Activated T-cell treated with anti-CD3 and anti-CD28 coated beads, Interleukin-2, amount 50 U/mL, for 48 hours (primary cell): ENCODE data around the gene PCDHGA10.
"Not testable (repeated sequence)": the region's sequence is repeated elsewhere in the genome, so short reads cannot be mapped to it uniquely, and the experiment has no call there.

Experiments
- DNase-seq, 2 experiments: peaks; one replicate each; pipeline ENCODE4 v3.0.0-alpha.2; 2020

PCDHGA10 gene

DNA sequence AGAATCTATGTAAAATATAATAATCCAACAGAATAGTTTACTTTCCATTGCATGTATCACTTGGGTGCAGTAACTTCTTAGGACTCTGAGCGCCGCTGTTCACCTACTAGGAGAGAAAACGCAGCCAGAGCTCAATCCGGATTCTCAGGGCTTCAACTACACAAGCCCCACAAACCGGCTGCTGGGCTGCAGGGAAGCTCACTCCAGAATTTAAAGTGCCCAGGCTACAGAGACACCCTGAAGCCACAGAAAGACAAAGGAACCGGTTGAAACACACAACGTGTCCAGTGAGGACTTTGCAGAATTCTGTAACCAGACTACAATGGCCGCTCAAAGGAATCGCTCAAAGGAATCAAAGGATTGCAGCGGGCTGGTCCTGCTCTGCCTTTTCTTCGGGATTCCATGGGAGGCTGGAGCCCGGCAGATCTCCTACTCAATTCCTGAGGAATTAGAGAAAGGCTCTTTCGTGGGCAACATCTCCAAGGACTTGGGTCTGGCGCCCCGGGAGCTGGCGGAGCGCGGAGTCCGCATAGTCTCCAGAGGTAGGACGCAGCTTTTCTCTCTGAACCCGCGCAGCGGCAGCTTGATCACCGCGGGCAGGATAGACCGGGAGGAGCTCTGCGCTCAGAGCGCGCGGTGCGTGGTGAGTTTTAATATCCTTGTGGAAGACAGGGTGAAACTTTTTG is at the start of gene PCDHGA10:
PCDHGA10 (plus strand) TSS at position 134 of the 686 bp plus-strand sequence; CDS start at position 323, 189 bp downstream.
- peak in 1 of 2 experiments; percentile 66 for DNase-seq

DNA sequence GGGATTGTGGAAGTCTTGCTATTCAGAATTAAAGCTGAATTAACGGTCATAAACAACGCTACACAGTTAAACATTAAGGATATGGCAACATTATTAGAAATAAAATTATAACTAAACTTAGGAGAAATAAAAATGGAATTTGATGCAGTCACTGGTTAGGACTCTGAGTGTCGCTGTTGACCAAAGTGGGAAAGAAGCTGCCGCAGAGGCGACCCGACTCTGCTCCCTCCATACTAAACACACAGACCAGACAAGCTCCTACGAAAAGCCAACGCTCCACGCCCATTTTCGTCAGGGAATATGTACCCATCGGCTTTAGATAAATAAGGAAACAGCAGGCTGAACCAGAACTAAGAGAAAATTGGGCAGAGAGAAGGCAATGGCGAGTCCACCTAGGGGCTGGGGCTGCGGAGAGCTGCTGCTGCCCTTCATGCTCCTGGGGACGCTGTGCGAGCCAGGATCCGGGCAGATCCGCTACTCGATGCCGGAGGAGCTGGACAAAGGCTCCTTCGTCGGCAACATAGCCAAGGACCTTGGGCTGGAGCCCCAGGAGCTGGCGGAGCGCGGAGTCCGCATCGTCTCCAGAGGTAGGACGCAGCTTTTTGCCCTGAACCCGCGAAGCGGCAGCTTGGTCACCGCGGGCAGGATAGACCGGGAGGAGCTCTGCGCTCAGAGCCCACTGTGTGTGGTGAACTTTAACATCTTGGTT is 48.7 kb upstream of the PCDHGA10 start, which contains the start of gene PCDHGA5:
PCDHGA5 (plus strand) TSS at position 211 of the 709 bp plus-strand sequence; CDS start at position 380, 169 bp downstream.
- DNase-seq: no peak

DNA sequence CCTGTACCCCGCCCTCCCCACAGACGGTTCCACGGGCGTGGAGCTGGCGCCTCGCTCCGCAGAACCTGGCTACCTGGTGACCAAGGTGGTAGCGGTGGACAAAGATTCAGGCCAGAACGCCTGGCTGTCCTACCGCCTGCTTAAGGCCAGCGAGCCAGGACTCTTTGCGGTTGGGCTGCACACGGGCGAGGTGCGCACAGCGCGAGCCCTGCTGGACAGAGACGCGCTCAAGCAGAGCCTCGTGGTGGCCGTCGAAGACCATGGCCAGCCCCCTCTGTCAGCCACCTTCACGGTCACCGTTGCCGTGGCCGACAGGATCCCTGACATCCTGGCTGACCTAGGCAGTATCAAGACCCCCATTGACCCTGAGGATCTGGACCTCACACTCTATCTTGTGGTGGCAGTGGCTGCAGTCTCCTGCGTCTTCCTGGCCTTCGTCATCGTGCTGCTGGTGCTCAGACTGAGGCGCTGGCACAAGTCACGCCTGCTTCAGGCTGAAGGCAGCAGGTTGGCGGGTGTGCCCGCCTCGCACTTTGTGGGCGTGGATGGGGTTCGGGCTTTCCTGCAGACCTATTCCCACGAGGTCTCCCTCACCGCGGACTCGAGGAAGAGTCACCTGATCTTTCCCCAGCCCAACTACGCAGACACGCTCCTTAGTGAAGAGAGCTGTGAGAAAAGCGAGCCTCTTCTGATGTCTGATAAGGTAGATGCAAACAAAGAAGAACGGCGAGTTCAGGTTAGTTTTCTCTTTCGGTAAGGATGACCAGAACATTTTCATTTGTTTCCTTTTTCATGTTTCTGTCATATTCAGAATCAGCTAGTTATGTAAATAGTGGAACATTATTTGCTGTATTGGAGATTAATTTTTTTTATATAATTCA is 46.5 kb upstream of the PCDHGA10 start:
- DNase-seq: no peak

DNA sequence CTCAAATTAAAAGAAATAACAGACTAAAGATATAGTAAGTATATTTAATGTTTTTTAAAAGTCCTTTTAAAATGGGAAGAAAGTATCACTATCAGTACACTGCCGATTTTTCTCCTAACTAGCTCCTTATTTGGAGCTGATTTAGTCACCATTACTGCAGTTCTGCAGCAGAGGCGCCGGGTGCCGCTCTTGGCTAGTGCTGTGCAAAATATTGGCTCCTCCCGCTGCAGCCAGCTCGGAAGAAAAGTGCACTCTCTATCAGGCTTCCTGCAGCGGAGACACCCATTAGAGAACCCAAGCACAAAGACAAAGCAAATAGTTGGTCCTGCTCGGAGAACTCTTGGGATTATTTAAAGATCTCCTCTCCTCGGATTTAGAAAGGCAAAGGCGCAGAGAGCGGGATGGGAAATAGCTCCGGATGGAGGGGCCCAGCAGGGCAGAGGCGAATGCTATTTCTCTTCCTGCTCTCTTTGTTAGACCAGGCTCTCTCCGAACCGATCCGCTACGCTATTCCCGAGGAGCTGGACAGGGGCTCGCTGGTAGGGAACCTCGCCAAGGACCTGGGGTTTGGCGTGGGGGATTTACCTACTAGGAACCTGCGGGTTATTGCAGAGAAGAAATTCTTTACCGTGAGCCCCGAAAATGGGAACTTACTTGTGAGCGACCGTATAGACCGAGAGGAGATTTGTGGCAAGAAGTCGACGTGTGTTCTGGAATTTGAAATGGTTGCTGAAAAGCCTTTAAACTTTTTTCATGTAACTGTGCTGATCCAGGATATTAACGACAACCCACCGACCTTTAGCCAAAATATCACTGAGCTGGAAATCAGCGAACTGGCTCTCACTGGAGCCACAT is 42.6 kb upstream of the PCDHGA10 start, which contains the start of gene PCDHGB3:
PCDHGB3 (plus strand) TSS at position 249 of the 855 bp plus-strand sequence; CDS start at position 402, 153 bp downstream.
- no peak for DNase-seq

DNA sequence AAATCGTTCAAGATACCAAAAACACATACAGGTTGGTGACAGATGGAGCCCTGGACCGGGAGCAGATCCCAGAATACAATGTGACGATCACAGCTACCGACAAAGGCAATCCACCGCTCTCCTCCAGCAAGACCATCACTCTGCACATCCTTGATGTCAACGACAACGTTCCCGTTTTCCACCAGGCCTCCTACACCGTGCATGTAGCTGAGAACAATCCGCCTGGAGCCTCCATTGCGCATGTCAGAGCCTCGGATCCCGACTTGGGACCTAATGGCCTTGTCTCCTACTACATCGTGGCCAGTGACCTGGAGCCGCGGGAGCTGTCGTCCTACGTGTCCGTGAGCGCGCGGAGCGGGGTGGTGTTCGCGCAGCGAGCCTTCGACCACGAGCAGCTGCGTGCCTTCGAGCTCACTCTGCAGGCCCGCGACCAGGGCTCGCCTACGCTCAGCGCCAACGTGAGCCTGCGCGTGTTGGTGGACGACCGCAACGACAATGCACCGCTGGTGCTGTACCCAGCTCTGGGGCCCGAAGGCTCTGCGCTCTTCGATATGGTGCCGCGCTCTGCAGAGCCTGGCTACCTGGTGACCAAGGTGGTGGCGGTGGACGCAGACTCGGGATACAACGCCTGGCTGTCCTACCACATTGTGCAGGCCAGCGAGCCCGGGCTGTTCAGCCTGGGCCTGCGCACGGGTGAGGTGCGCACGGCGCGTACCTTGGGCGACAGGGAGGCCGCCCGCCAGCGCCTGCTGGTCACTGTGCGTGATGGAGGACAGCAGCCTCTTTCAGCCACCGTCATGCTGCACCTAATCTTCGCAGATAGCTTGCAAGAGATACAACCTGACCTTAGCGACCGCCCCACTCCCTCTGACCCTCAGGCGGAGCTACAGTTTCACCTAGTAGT is 41.0 kb upstream of the PCDHGA10 start:
- DNase-seq: no peak

DNA sequence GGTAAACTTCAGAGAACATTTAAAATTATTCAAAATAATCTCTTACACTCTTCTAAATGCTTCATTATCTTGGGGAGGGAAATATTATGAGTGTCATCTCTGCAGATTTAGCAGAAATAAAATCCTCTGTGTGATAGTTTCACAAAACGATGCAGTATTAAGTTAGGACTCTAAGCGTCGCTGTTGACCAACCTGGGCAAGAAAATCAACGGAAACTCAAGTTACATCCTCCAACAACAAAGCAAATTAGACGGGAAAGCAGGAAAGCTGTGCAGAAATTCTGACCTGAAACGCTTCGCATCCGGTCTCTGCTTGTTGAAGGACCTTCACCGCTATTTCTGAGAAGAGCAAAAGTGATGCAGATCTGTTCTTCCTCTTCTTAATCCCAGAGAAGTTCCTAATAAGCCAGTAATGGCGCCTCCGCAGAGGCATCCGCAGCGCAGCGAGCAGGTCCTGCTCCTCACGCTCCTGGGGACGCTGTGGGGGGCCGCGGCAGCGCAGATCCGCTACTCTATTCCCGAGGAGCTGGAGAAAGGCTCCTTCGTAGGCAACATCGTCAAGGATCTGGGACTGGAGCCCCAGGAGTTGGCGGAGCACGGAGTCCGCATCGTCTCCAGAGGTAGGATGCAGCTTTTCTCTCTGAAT is 39.0 kb upstream of the PCDHGA10 start, which contains the start of gene PCDHGA6:
PCDHGA6 (plus strand) TSS at position 219 of the 645 bp plus-strand sequence; CDS start at position 412, 193 bp downstream.
- no peak for DNase-seq

DNA sequence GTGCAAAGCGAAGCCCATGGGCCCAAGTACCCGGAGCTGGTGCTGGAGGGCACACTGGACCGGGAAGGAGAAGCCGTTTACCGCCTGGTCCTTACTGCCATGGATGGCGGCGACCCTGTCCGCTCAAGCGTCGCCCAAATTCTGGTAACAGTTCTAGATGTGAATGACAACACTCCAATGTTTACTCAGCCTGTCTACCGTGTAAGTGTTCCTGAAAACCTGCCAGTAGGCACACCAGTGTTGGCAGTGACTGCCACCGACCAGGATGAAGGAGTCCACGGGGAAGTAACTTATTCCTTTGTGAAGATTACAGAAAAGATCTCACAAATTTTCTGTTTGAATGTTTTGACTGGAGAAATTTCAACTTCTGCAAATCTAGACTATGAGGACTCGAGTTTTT is 38.2 kb upstream of the PCDHGA10 start:
- no peak for DNase-seq

DNA sequence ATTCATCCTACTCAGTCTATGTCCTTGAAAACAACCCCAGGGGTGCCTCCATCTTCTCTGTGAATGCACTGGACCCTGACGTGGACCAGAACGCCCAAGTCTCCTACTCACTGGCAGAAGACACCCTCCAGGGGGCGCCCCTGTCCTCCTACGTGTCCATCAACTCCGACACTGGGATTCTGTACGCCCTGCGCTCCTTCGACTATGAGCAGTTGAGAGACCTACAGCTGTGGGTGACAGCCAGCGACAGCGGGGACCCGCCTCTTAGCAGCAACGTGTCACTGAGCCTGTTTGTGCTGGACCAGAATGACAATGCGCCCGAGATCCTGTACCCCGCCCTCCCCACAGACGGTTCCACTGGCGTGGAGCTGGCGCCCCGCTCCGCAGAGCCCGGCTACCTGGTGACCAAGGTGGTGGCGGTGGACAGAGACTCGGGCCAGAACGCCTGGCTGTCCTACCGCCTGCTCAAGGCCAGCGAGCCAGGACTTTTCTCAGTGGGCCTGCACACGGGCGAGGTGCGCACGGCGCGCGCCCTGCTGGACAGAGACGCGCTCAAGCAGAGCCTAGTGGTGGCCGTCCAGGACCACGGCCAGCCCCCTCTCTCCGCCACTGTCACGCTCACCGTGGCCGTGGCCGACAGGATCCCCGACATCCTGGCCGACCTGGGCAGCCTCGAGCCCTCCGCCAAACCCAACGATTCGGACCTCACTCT is 37.2 kb upstream of the PCDHGA10 start:
- not testable (repeated sequence) for DNase-seq

DNA sequence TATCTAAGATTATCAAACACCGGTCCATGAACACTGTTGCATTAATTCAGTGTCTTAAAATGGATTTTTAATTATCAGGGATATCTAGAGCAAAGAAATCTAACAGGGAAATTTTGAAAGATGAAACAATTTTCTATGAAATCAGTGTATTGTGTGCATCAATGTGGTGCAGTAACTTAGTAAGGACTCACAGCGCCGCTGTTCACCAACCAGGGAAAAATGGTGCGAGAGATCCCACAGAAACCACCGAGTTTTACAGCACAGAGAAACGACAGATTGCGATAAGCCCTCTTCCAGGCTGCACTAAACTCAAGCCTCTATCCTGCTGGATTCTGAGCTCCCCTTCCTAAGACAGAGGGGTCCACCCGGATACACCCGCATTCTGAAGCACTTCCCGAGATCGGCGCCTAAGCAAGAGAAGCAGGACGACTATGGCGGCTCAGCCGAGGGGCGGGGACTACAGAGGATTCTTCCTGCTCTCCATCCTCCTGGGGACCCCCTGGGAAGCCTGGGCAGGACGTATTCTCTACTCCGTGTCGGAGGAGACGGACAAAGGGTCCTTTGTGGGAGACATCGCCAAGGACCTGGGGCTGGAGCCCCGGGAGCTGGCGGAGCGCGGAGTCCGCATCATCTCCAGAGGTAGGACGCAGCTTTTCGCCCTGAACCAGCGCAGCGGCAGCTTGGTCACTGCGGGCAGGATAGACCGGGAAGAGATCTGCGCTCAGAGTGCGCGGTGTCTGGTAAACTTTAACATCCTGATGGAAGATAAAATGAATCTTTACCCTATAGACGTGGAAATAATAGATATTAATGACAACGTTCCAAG is 30.1 kb upstream of the PCDHGA10 start, which contains the start of gene PCDHGA7:
PCDHGA7 (plus strand) TSS at position 274 of the 826 bp plus-strand sequence; CDS start at position 432, 158 bp downstream.
- DNase-seq: no peak

DNA sequence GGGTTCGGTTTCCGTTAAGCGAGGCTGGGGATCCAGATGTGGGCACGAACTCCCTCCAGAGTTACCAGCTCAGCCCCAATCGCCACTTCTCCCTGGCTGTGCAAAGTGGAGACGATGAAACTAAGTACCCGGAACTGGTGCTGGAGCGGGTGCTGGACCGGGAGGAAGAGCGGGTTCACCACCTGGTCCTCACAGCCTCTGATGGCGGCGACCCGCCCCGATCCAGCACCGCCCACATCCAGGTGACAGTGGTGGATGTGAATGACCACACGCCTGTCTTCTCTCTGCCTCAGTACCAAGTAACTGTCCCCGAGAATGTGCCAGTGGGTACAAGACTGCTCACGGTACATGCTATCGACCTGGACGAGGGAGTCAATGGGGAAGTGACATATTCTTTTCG is 29.4 kb upstream of the PCDHGA10 start:
- no peak for DNase-seq

DNA sequence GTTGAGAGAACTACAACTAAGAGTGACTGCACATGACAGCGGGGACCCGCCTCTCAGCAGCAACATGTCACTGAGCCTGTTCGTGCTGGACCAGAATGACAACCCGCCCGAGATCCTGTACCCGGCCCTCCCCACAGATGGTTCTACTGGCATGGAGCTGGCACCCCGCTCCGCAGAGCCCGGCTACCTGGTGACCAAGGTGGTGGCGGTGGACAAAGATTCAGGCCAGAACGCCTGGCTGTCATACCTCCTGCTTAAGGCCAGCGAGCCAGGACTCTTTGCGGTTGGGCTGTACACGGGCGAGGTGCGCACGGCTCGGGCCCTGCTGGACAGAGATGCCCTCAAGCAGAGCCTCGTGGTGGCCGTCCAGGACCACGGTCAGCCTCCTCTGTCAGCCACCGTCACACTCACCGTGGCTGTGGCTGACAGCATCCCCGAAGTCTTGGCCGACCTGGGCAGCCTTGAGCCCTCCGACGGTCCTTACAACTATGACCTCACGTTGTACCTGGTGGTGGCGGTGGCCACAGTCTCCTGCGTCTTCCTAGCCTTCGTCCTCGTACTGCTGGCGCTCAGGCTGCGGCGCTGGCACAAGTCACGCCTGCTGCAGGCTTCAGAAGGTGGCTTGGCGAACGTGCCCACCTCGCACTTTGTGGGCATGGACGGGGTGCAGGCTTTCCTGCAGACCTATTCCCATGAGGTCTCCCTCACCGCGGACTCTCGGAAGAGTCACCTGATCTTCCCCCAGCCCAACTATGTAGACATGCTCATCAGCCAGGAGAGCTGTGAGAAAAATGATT is 28.1 kb upstream of the PCDHGA10 start:
- DNase-seq: no peak

DNA sequence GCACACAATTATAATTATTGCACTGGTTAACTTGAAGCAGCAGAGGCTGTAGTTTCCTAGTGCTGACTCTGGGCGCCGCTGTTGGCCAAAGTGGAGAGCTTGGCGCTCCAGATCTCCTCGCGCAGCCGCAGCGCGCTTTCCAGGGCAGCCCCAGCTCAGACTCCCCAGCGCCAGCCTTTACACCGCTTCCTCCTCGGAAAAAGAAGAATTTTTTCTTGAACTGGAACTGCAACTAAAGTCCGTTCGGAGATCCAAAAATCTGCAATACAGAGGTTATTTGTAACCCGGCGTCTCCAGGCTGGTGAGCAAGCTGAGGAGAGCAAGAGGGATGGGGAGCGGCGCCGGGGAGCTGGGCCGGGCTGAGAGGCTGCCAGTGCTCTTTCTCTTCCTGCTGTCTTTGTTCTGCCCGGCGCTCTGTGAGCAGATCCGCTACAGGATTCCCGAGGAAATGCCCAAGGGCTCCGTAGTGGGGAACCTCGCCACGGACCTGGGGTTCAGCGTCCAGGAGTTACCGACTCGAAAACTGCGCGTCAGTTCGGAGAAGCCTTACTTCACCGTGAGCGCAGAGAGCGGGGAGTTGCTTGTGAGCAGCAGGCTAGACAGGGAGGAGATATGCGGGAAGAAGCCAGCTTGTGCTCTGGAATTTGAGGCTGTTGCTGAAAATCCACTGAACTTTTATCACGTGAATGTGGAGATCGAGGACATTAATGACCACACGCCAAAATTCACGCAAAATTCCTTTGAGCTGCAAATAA is 25.1 kb upstream of the PCDHGA10 start, which contains the start of gene PCDHGB4:
PCDHGB4 (plus strand) TSS at position 142 of the 755 bp plus-strand sequence; CDS start at position 329, 187 bp downstream.
- DNase-seq: not testable (repeated sequence)

DNA sequence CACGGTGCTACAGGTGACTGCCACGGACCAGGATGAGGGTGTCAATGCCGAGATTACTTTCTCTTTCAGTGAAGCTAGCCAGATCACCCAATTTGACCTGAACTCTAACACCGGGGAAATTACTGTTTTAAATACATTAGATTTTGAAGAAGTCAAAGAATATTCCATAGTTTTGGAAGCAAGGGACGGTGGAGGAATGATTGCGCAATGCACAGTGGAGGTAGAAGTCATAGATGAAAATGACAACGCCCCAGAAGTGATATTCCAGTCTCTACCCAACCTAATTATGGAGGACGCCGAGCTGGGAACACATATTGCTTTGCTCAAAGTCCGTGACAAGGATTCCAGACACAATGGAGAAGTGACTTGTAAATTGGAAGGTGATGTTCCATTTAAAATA is 24.1 kb upstream of the PCDHGA10 start:
- no peak for DNase-seq

DNA sequence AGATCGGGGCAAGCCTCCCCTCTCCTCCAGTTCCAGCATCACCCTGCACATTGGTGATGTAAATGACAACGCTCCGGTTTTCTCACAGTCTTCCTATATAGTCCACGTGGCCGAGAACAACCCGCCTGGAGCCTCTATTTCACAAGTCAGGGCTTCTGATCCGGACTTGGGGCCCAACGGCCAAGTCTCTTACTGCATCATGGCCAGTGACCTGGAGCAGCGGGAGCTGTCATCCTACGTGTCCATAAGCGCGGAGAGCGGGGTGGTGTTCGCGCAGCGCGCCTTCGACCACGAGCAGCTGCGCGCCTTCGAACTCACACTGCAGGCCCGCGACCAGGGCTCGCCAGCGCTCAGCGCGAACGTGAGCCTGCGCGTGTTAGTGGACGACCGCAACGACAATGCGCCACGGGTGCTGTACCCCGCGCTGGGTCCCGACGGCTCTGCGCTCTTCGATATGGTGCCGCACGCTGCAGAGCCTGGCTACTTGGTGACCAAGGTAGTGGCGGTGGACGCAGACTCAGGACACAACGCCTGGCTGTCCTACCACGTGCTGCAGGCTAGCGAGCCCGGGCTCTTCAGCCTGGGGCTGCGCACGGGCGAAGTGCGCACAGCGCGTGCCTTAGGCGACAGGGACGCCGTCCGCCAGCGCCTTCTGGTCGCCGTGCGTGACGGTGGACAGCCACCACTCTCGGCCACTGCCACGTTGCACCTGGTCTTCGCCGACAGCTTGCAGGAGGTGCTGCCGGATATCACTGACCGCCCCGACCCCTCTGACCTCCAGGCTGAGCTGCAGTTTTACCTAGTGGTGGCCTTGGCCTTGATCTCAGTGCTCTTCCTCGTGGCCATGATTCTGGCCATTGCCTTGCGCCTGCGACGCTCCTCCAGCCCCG is 23.4 kb upstream of the PCDHGA10 start:
- no peak for DNase-seq

DNA sequence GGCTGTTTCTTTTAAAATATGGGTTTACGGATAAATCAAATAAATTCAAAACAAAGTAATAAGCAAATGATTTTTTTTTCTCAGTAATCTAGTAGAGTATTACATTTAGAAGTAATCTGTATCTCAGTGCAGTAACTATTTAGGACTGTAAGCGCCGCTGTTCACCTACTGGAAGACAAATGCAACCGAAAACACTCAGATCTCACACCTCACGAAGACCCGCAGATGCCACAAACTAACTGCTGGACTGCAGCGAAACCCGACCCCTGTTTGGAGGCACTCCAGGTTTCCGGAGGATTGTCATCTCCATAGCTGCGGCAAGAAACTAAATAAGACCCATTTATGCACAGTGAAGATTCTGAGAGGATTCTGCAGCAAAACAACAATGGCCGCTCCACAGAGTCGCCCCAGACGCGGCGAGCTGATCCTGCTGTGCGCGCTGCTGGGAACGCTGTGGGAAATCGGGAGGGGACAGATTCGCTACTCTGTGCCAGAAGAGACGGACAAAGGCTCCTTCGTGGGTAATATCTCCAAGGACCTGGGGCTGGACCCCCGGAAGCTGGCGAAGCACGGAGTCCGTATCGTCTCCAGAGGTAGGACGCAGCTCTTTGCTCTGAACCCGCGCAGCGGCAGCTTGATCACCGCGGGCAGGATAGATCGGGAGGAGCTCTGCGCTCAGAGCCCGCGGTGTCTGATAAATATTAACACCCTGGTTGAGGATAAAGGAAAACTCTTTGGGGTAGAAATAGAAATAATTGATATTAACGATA is 20.2 kb upstream of the PCDHGA10 start, which contains the start of gene PCDHGA8:
PCDHGA8 (plus strand) TSS at position 205 of the 770 bp plus-strand sequence; CDS start at position 386, 181 bp downstream.
- no peak for DNase-seq
